IMR-90 (cell line): Measurements from ENCODE around the gene COPS2. TPM values are rescaled to one million over a fixed set of nuclear protein-coding genes. Genes with fewer than 3 reads are reported as not detected.

Source experiments
- ATAC-seq: fragments of 200-7000 bp; cut with Tn5 transposase; 2 replicates; pipeline ENCODE4 v1.9.1; 2020; ENCODE audit warnings: low read depth, mild to moderate bottlenecking, moderate library complexity
- BruUV-seq: library from RNA; stranded (reverse); fragments of 400-500 nt; replicated peaks from 2 replicates; lab custom pipeline; 2021; lab: Mats Ljungman, UMichigan
- CTCF ChIA-PET: fragments of 300-600 bp; formaldehyde crosslinking; extraction: SDS; loops from one replicate; lab custom pipeline; 2021; ENCODE audit warnings: antibody characterized with exemption; lab: Yijun Ruan, JAX
- POLR2A ChIA-PET: fragments of 300-600 bp; sonication (Branson Sonifier 250); formaldehyde crosslinking; loops from one replicate; lab custom pipeline; 2022; ENCODE audit warnings: antibody characterized with exemption; ENCODE audit not compliant: unreplicated experiment; lab: Charles Lee
- DNase-seq: peaks from one replicate; pipeline ENCODE4 v3.0.0; 2013
- H2AFZ ChIP-seq: replicated peaks from 2 replicates; pipeline ENCODE3; 2013; ENCODE audit warnings: low read length, mild to moderate bottlenecking; ENCODE audit not compliant: poor library complexity
- H2AK5ac ChIP-seq: 2 replicates; pipeline ENCODE4 v1.6.1; 2013; ENCODE audit warnings: low read depth, low read length, inconsistent platforms
- H2AK9ac ChIP-seq: replicated peaks from 2 replicates; pipeline ENCODE3; 2013; ENCODE audit warnings: mild to moderate bottlenecking, low read depth, low read length, moderate library complexity; ENCODE audit not compliant: poor library complexity
- H2BK120ac ChIP-seq: 2 replicates; pipeline ENCODE4 v1.6.1; 2013; ENCODE audit warnings: low read depth, low read length, inconsistent platforms
- H2BK15ac ChIP-seq: 3 replicates; pipeline ENCODE4 v1.6.1; 2013; ENCODE audit warnings: low read depth, low read length, inconsistent platforms
- H2BK20ac ChIP-seq: 2 replicates; pipeline ENCODE4 v1.6.1; 2013; ENCODE audit warnings: low read depth, mild to moderate bottlenecking, inconsistent platforms, low read length, moderate library complexity
- H2BK5ac ChIP-seq: 2 replicates; pipeline ENCODE4 v1.6.1; 2013; ENCODE audit warnings: mild to moderate bottlenecking, low read depth, low read length, inconsistent platforms; ENCODE audit not compliant: poor library complexity, severe bottlenecking
- H3K14ac ChIP-seq: replicated peaks from 2 replicates; pipeline ENCODE4 v1.6.1; 2013; ENCODE audit warnings: low read depth, low read length, inconsistent platforms
- H3K18ac ChIP-seq: 2 replicates; pipeline ENCODE4 v1.6.1; 2013; ENCODE audit warnings: low read depth, low read length, control low read depth
- H3K23ac ChIP-seq: 2 replicates; pipeline ENCODE4 v1.6.1; 2013; ENCODE audit warnings: low read depth, low read length, inconsistent platforms
- H3K27ac ChIP-seq: 2 replicates; pipeline ENCODE4 v1.5.1; 2013; ENCODE audit warnings: mild to moderate bottlenecking, control low read depth, low read length; ENCODE audit not compliant: insufficient read depth
- H3K27me3 ChIP-seq: 2 replicates; pipeline ENCODE4 v1.6.1; 2013; ENCODE audit warnings: low read length; ENCODE audit not compliant: control insufficient read depth, insufficient read depth
- H3K36me3 ChIP-seq: 2 replicates; pipeline ENCODE4 v1.6.1; 2013; ENCODE audit warnings: low read length, mixed read lengths; ENCODE audit not compliant: control insufficient read depth, insufficient read depth
- H3K4ac ChIP-seq: 2 replicates; pipeline ENCODE4 v1.6.1; 2013; ENCODE audit warnings: low read depth, low read length, inconsistent platforms
- H3K4me1 ChIP-seq: 2 replicates; pipeline ENCODE4 v1.6.1; 2013; ENCODE audit warnings: low read length, mixed read lengths; ENCODE audit not compliant: control insufficient read depth, insufficient read depth
- H3K4me2 ChIP-seq: 2 replicates; pipeline ENCODE4 v1.6.1; 2013; ENCODE audit warnings: low read depth, mild to moderate bottlenecking, control low read depth, low read length, moderate library complexity
- H3K4me3 ChIP-seq: 2 replicates; pipeline ENCODE4 v1.5.1; 2013; ENCODE audit warnings: low read depth, mild to moderate bottlenecking, control low read depth, low read length, moderate library complexity; ENCODE audit not compliant: insufficient read depth
- H3K56ac ChIP-seq: 2 replicates; pipeline ENCODE4 v1.6.1; 2013; ENCODE audit warnings: low read length, inconsistent platforms; ENCODE audit not compliant: insufficient read depth; ENCODE audit errors: extremely low read depth
- H3K79me1 ChIP-seq, 2 experiments: 2 replicates each; pipeline ENCODE4 v1.6.1; 2013; ENCODE audit warnings: low read length in 2 of 2, inconsistent platforms in 1 of 2, low read depth in 1 of 2
- H3K9ac ChIP-seq: 2 replicates; pipeline ENCODE4 v1.6.1; 2013; ENCODE audit warnings: low read depth, low read length, control low read depth
- H3K9me1 ChIP-seq: 2 replicates; pipeline ENCODE4 v1.6.1; 2013; ENCODE audit warnings: low read length, inconsistent platforms; ENCODE audit not compliant: insufficient read depth
- H3K9me3 ChIP-seq: 2 replicates; pipeline ENCODE4 v1.6.1; 2013; ENCODE audit warnings: low read length; ENCODE audit not compliant: control insufficient read depth, insufficient read depth
- H4K20me1 ChIP-seq: 2 replicates; pipeline ENCODE4 v1.6.1; 2013; ENCODE audit warnings: low read length, inconsistent platforms; ENCODE audit not compliant: insufficient read depth
- H4K5ac ChIP-seq: 2 replicates; pipeline ENCODE4 v1.6.1; 2013; ENCODE audit warnings: mild to moderate bottlenecking, low read depth, low read length, control low read depth
- H4K8ac ChIP-seq, 2 experiments: 2 replicates each; pipeline ENCODE4 v1.6.1; 2013; ENCODE audit warnings: low read depth in 2 of 2, low read length in 2 of 2, control low read depth in 1 of 2, inconsistent platforms in 1 of 2
- H4K91ac ChIP-seq: 2 replicates; pipeline ENCODE4 v1.6.1; 2013; ENCODE audit warnings: low read depth, low read length, inconsistent platforms; ENCODE audit not compliant: insufficient read depth
- CEBPB ChIP-seq: IDR thresholded peaks from 2 replicates; pipeline ENCODE4 v1.6.1; 2012; ENCODE audit warnings: low read depth, low read length, improper control_type of control experiment
- CHD1 ChIP-seq: IDR thresholded peaks from 2 replicates; pipeline ENCODE4 v1.6.1; 2012; ENCODE audit warnings: low read depth, low read length, improper control_type of control experiment
- FOS ChIP-seq: fragments of 150-350 bp; IDR thresholded peaks from 2 replicates; pipeline ENCODE4 v1.6.1; 2016; ENCODE audit warnings: low read depth, low read length
- MAZ ChIP-seq: IDR thresholded peaks from 2 replicates; pipeline ENCODE4 v1.6.1; 2012; ENCODE audit warnings: low read depth, mild to moderate bottlenecking, low read length, improper control_type of control experiment, moderate library complexity, borderline replicate concordance
- MXI1 ChIP-seq: IDR thresholded peaks from 2 replicates; pipeline ENCODE4 v1.6.1; 2012; ENCODE audit warnings: low read depth, mild to moderate bottlenecking, low read length, moderate library complexity, borderline replicate concordance
- NFE2L2 ChIP-seq: fragments of 150-350 bp; IDR thresholded peaks from 2 replicates; pipeline ENCODE4 v1.6.1; 2016; ENCODE audit warnings: low read depth, mild to moderate bottlenecking, low read length
- POLR2A ChIP-seq: IDR thresholded peaks from 2 replicates; pipeline ENCODE4 v1.6.1; 2012; ENCODE audit warnings: mild to moderate bottlenecking, low read depth, low read length
- RAD21 ChIP-seq: IDR thresholded peaks from 2 replicates; pipeline ENCODE4 v1.6.1; 2012; ENCODE audit warnings: low read length, improper control_type of control experiment
- RFX5 ChIP-seq: IDR thresholded peaks from 2 replicates; pipeline ENCODE4 v1.8.0; 2012; ENCODE audit warnings: low read depth, mild to moderate bottlenecking, low read length, moderate library complexity
- SMC3 ChIP-seq: fragments of 150-350 bp; IDR thresholded peaks from 2 replicates; pipeline ENCODE4 v1.6.1; 2016; ENCODE audit warnings: low read depth, mild to moderate bottlenecking, antibody characterized with exemption, low read length, moderate library complexity
- WGBS, 2 experiments: methylation state at CpG; one replicate each; pipeline versions ENCODE4 v1.1.5 to v1.1.7; 2013; ENCODE audit warnings: missing lambda C conversion rate in 2 of 2; ENCODE audit not compliant: insufficient read length in 1 of 2; ENCODE audit errors: extremely low coverage in 2 of 2; 5-methylcytosine and 5-hydroxymethylcytosine counted together
- dilution Hi-C: fragments of 300-500 bp; cut with HindIII; formaldehyde crosslinking; loops from one replicate; pipeline ENCODE4 v1.14.3; 2018; ENCODE audit warnings: low sequenced_read_pairs; ENCODE audit not compliant: unreplicated experiment
- in situ Hi-C: fragments of 300-500 bp; cut with MboI; formaldehyde crosslinking; loops from 3 replicates; pipeline ENCODE4 v1.14.3; 2019; ENCODE audit warnings: low sequenced_read_pairs, inconsistent platforms, mixed read lengths
- intact Hi-C: fragments of 100-400 bp; cut with micrococcal nuclease; formaldehyde crosslinking; loops from 2 replicates; pipeline ENCODE4 v1.10.0; 2022
- polyA plus RNA-seq, 3 experiments: library from polyadenylated mRNA; depleted of rRNA; stranded (reverse); fragments of >200 nt; gene quantifications; 2 replicates each; pipeline ENCODE4 v1.2.3, GENCODE V29; 2012; ENCODE audit warnings: low replicate concordance in 1 of 3
- total RNA-seq: library from RNA; depleted of rRNA; stranded (reverse); fragments of >200 nt; gene quantifications from 2 replicates; pipeline ENCODE4 v1.2.3, GENCODE V29; 2012
- TF ChIP-seq, protein P1 (sequence below): fragments of 150-350 bp; IDR thresholded peaks from 2 replicates; pipeline ENCODE4 v1.6.1; 2016; ENCODE audit warnings: low read depth, mild to moderate bottlenecking, low read length, moderate library complexity, borderline replicate concordance
- TF ChIP-seq, protein P2 (sequence below): fragments of 150-350 bp; IDR thresholded peaks from 2 replicates; pipeline ENCODE4 v1.6.1; 2017; ENCODE audit warnings: mild to moderate bottlenecking, antibody characterized with exemption, low read length, low read depth
- TF ChIP-seq, protein P3 (sequence below): conservative IDR thresholded peaks from 2 replicates; pipeline ENCODE4 v1.5.1; 2012; ENCODE audit warnings: mild to moderate bottlenecking, low read depth, low read length, improper control_type of control experiment

The COPS2 gene
- total and polyA plus RNA-seq, 2 of the 4 experiments (the other 2 are of a cell fraction), result 54.6 to 75.6 TPM

DNA sequence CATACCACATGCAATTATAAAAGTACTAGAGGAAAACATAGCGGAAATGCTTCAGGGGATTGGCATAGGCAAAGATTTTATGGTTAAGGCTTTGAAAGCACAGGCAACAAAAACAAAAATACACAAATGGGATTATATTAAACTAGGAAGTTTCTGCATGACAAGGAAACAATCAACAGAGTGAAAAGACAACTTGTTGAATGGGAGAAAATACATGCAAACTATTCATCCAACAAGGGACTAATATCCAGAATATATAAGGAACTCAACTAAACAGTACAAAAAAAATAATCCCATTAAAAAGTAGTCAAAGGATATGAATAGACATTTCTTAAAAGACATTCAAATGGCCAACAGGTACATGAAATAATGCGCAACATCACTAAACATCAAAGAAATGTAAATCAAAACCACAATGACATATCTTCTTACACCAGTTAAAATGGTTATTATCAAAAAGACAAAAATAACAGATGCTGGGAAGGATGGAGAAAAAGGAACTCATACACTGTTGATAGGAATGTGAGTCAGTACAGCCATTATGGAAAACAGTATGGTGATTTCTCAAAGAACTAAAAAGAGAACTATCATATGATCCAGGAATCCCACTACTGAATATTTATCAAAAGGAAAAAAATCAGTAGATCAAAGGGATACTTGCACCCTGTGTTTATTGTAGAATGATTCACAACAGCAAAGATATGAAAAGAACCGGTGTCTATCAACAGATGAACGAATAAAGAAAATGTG lies 39.1 kb downstream of the COPS2 start:
- Histone ChIP-seq H3K27ac (no peak overlapping the region), H2AK5ac (no peak overlapping the region), H2AK9ac (no peak overlapping the region), H2BK15ac (no peak overlapping the region), H3K4me3 (no peak overlapping the region), H3K23ac (no peak overlapping the region), H3K4me1 (no peaks in the 10 kb centered on the region), H3K9me1 (no peaks in the 10 kb centered on the region), H3K18ac (no peak overlapping the region), H3K9me3 (peaks cover 4% of the 10 kb centered on the region; the same call in 1 of the 2 replicates), H4K5ac (no peak overlapping the region), H3K9ac (no peak overlapping the region), H3K4ac (no peak overlapping the region), H3K56ac (no peak overlapping the region), H3K79me1 (peaks cover 3 to 6% of the 10 kb centered on the region in 2 experiments), H2AFZ (no peak overlapping the region), H4K8ac (no peak overlapping the region), H3K14ac (no peak overlapping the region), H2BK120ac (no peak overlapping the region), H4K20me1 (no peaks in the 10 kb centered on the region), H3K36me3 (peaks cover 8% of the 10 kb centered on the region; the same call in 1 of the 2 replicates), H2BK5ac (no peak overlapping the region), H3K27me3 (no peaks in the 10 kb centered on the region), H3K4me2 (no peak overlapping the region), H2BK20ac (no peak overlapping the region), H4K91ac (no peak overlapping the region)
- BruUV-seq, result no TSS peak
- ATAC-seq, result no peak
- TF ChIP-seq FOS (no peak), NFE2L2 (no peak), POLR2A (no peak), MXI1 (no peak), RAD21 (no peak), CHD1 (no peak), CEBPB (no peak), RFX5 (no peak), SMC3 (no peak), MAZ (no peak)
- TF ChIP-seq, protein P1, sequence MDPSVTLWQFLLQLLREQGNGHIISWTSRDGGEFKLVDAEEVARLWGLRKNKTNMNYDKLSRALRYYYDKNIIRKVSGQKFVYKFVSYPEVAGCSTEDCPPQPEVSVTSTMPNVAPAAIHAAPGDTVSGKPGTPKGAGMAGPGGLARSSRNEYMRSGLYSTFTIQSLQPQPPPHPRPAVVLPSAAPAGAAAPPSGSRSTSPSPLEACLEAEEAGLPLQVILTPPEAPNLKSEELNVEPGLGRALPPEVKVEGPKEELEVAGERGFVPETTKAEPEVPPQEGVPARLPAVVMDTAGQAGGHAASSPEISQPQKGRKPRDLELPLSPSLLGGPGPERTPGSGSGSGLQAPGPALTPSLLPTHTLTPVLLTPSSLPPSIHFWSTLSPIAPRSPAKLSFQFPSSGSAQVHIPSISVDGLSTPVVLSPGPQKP, result no peak
- TF ChIP-seq, protein P2, sequence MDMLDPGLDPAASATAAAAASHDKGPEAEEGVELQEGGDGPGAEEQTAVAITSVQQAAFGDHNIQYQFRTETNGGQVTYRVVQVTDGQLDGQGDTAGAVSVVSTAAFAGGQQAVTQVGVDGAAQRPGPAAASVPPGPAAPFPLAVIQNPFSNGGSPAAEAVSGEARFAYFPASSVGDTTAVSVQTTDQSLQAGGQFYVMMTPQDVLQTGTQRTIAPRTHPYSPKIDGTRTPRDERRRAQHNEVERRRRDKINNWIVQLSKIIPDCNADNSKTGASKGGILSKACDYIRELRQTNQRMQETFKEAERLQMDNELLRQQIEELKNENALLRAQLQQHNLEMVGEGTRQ, result no peak
- TF ChIP-seq, protein P3, sequence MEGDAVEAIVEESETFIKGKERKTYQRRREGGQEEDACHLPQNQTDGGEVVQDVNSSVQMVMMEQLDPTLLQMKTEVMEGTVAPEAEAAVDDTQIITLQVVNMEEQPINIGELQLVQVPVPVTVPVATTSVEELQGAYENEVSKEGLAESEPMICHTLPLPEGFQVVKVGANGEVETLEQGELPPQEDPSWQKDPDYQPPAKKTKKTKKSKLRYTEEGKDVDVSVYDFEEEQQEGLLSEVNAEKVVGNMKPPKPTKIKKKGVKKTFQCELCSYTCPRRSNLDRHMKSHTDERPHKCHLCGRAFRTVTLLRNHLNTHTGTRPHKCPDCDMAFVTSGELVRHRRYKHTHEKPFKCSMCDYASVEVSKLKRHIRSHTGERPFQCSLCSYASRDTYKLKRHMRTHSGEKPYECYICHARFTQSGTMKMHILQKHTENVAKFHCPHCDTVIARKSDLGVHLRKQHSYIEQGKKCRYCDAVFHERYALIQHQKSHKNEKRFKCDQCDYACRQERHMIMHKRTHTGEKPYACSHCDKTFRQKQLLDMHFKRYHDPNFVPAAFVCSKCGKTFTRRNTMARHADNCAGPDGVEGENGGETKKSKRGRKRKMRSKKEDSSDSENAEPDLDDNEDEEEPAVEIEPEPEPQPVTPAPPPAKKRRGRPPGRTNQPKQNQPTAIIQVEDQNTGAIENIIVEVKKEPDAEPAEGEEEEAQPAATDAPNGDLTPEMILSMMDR, result no peak
- WGBS, 2 experiments, result no CpG with 5 or more reads among the region's 4 CpGs
- ChIA-PET POLR2A (no interaction called here), CTCF (no interaction called here)
- in situ Hi-C loops, result no loop called here
- dilution Hi-C loops, result no loop called here
- no peak for DNase-seq
- intact Hi-C loops, result no loop called here
